HG02852 (cell line): ENCODE measurements around the gene TTLL11.
"Not testable (repeated sequence)": the region's sequence is repeated elsewhere in the genome, so short reads cannot be mapped to it uniquely, and the experiment has no call there.

Source experiments
- ATAC-seq: cut with Tn5 transposase; IDR thresholded peaks from one replicate; pipeline ENCODE4 v1.9.1; 2021; ENCODE audit warnings: mild to moderate bottlenecking, moderate library complexity; ENCODE audit not compliant: unreplicated experiment

Gene TTLL11

DNA sequence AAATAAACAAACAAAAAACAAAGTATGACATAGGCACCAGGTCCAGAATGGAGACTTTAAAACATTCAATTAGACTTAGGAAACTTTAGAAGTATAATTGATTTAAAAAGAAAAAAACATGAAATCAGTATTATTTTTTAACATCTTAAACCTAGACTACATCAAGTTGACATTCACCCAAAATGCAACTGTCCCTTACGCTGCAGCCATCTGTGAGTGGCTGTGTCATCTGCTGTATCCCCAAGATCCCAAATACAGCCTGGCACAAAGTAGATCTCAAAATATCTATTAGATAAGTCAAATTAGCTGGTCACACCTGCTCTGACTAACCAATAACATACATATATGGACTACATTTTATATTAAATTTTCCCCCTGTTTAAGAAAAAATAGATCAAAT is 7.8 kb downstream of the TTLL11 start:
- ATAC-seq = no peak

GRCh38 chr9:122084026-122084675 is 9.0 kb downstream of the TTLL11 start:
- no peak for ATAC-seq

GRCh38 chr9:122080986-122081385 is 12.1 kb downstream of the TTLL11 start:
- ATAC-seq = no peak

DNA sequence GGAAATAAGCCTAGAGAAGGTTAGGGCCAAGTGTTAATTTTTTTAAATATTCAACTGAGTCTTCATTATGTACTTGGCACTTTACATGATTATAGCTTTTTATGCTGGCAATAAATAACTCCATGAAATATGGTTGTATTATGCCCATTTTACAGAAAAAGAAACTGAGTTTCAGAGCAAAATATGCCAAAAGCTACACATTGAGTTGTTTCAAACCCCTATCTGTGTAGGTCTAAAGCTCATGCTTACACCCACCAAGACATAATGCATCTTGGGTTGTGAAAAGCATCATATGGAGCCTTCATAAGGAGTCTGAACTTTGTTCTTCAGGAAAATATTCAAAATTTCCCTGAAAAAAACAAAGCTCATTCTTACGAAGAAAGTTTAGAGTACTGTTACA is 14.6 kb downstream of the TTLL11 start:
- ATAC-seq = no peak

- ATAC-seq = no peak
Observed at GRCh38 chr9:122076773-122077172, 16.3 kb downstream of the TTLL11 start.

DNA sequence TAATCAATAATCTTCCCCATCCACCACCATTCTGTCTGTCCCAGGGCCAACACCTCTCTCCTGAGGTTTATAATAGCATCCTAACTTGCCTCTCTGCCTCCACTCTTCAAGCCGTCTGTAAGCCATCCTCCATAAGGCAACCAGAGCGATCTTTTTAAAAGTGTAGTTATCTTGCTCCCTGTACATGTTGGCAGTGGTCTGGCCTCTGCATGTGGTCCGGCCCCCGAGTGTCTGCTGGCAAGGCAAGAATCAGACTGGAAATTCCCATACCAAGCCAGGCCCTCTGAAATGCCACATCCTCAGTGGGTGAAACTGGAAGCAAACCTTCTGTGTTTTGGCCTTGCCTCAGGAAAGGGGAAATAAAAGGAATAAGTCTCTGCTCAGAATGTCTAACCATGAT is 17.0 kb downstream of the TTLL11 start:
- ATAC-seq = no peak

DNA sequence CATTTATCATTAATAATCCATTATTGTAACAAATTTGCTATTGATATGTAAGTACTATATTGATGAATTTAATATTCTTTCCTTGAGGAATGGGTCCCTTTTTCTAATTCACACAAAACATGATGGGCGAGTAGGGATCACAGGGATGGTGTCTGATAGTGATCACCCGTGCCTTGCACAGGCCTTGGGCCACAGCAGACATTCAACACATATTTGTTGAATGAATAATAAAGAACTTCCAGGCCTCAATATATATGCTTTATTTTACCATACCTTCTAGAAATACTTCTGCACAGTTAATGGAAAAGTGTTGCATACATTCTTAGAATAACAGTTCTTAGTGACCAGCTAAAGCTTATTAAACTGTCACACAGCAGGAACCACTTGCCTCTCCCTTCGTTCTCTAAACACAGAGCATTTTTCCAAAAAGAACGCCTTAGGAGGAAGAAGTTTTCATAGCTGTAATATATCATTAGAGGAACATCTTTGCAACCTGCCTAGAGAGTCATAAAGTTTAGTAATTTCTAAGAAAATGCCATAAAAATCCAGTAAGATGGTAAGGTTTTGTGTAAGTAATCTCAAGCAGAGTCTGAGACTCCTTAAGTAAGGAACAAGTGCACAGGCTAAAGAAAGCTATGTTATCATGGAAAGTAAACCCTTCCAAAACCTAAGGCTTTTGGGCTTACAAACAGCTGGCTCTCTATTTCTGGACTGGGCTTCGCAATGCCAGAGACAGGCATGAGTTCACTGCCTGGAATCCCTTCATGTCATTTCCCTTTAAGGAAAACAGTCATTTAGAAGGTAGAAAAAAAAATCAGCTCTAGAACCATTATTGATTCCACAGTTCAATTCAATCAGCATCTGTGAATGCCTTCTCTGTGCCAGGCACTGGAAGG is 17.7 kb downstream of the TTLL11 start:
- no peak for ATAC-seq

- no peak for ATAC-seq
Observed at GRCh38 chr9:122071715-122072114, 21.4 kb downstream of the TTLL11 start.

GRCh38 chr9:122070728-122071515 is 22.2 kb downstream of the TTLL11 start:
- no peak for ATAC-seq

GRCh38 chr9:122066680-122067079 is 26.4 kb downstream of the TTLL11 start:
- ATAC-seq = not testable (repeated sequence)

GRCh38 chr9:122065923-122066629 is 27.0 kb downstream of the TTLL11 start:
- ATAC-seq = no peak

- ATAC-seq = no peak
Observed at GRCh38 chr9:122060481-122060880, 32.6 kb downstream of the TTLL11 start.

DNA sequence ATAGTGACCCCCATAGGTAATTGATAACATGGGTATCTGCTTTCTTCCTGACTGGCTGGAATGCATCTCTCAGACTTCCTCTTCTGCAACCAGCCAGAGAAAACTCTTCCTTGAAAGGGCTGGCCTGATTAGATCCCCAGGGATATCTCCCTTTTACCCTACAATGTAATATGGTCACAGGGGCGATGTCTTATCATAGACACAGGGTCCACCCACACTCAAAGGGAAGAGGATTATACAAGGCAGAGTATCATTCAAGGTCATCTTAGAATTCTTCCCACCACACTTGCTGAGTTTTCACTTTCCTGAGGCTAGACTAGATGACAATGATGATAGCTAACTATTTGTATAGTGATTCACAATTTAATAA is 33.2 kb downstream of the TTLL11 start:
- ATAC-seq = no peak

GRCh38 chr9:122059214-122059954 is 33.7 kb downstream of the TTLL11 start:
- no peak for ATAC-seq

DNA sequence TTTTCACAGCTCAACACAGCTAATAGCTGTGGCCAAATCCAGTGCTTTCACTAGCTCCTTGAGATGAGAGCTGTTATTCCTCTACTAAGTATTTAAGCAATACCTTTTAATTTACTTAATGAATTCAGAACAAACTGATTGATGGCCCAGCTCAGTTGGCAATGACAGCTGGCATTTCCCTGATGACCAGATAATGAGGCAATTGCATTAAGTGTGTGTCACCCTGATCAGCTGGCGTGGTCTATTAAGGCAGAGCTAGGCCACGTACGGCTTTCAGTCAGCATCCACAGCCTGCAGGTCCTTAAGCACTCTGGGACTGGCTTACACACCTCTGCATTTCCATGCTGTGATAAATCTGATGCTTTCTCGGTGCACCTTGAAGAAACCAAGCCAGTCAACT is 34.4 kb downstream of the TTLL11 start:
- no peak for ATAC-seq

- no peak for ATAC-seq
Observed at GRCh38 chr9:122058051-122058450, 35.1 kb downstream of the TTLL11 start.

- ATAC-seq = no peak
Observed at GRCh38 chr9:122057211-122057610, 35.9 kb downstream of the TTLL11 start.

DNA sequence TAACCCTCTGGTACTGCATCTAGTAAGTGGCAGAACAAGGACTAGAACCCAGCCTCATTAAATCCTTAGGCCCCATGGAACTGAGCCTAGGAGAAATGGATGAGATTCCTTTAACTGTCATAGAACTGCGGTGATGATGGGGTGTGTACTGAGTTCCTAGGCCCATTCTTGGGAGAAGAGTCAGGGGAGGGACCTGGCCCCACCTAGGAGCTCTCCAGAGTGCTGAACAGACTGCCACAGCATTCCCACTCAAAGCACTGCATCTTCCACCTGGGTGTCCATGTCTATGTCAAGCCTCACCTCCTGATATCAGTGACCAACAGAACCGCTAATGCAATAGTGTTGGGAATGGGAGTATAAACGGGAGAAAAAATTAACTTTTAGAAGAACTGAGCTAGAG is 36.6 kb downstream of the TTLL11 start:
- ATAC-seq = no peak

DNA sequence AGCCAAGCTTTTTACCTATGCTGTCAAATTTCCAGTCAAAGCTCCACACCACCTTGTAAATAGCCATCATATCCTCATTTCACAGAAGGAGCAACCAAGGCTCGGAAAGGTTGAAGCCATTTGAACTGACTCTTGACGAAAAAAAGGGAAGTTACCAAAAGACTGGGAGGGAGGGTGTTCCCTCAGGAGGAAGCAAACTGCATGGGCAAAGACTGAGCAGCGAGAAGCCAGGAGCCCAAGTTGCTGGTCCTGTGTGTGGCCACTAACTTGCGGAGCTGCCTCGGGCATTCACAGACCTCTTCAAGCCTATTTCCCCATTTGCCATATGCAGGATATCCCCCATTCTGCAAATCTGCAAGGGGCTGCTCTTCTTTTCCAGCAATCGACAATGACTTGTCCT is 37.4 kb downstream of the TTLL11 start:
- ATAC-seq = no peak
